ENCODE data around the gene KDM4B. TPM values are rescaled to one million over a fixed set of nuclear protein-coding genes. Genes with fewer than 3 reads are reported as not detected.
"Not testable (repeated sequence)": the region's sequence is repeated elsewhere in the genome, so short reads cannot be mapped to it uniquely, and the experiment has no call there.

KDM4B gene
- total RNA-seq, 2 experiments from 2014 or later: 46.3 to 46.6 TPM

GRCh38 chr19:5189318-5189607, 220.3 kb downstream of the KDM4B start:
- no peak for DNase-seq
- peaks cover 8% of the 10 kb centered on the region for H3K27me3 Mint-ChIP-seq
- CTCF ChIA-PET: no interaction called here
- POLR2A ChIA-PET: interaction anchor here (0.6 kb wide), 1 partner anchor 150 kb away, joined by 3 read pairs; no protein-coding TSS in a partner anchor
- H3K9me3 Mint-ChIP-seq: no peaks in the 10 kb centered on the region
- ATAC-seq: no peak
- no peak overlapping the region for H3K4me3 Mint-ChIP-seq
- TF ChIP-seq, protein P1, sequence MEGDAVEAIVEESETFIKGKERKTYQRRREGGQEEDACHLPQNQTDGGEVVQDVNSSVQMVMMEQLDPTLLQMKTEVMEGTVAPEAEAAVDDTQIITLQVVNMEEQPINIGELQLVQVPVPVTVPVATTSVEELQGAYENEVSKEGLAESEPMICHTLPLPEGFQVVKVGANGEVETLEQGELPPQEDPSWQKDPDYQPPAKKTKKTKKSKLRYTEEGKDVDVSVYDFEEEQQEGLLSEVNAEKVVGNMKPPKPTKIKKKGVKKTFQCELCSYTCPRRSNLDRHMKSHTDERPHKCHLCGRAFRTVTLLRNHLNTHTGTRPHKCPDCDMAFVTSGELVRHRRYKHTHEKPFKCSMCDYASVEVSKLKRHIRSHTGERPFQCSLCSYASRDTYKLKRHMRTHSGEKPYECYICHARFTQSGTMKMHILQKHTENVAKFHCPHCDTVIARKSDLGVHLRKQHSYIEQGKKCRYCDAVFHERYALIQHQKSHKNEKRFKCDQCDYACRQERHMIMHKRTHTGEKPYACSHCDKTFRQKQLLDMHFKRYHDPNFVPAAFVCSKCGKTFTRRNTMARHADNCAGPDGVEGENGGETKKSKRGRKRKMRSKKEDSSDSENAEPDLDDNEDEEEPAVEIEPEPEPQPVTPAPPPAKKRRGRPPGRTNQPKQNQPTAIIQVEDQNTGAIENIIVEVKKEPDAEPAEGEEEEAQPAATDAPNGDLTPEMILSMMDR (IDR thresholded peaks at IDR 0.05): no peak
- H3K4me1 Mint-ChIP-seq (ENCODE audit: low read depth): no peaks in the 10 kb centered on the region
- no peaks in the 10 kb centered on the region for H3K36me3 Mint-ChIP-seq (ENCODE audit: low read depth)
- no peak overlapping the region for H3K27ac Mint-ChIP-seq
- intact Hi-C loops (cut with micrococcal nuclease): no loop called here

DNA sequence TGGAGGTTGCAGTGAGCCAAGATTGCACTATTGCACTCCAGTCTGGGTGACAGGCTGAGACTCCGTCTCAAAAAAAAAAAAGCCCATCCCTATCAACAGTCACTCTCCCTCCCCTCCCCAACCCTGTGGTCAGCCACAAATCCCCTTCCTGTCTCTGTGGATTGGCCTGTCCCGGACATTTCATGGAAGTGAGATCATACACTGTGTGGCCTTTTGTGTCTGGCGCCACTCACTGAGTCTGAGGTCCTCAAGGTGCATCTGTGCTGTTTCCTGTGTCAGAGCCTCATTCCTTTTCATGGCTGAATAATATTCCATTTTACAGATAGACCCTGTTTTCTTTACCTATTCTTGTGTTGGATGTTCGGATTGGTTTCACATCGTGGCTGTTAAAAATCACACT, 222.2 kb downstream of the KDM4B start:
- H3K36me3 Mint-ChIP-seq (ENCODE audit: low read depth): no peaks in the 10 kb centered on the region
- ChIA-PET CTCF (no interaction called here), POLR2A (no interaction called here)
- intact Hi-C loops (cut with micrococcal nuclease): no loop called here
- no peak overlapping the region for H3K27ac Mint-ChIP-seq
- no peak for DNase-seq
- ATAC-seq: no peak
- TF ChIP-seq, protein P1 (IDR thresholded peaks at IDR 0.05): no peak
- no peak overlapping the region for H3K4me3 Mint-ChIP-seq
- H3K9me3 Mint-ChIP-seq: no peaks in the 10 kb centered on the region
- H3K27me3 Mint-ChIP-seq: peaks cover 8% of the 10 kb centered on the region
- H3K4me1 Mint-ChIP-seq (ENCODE audit: low read depth): no peaks in the 10 kb centered on the region

- no peaks in the 10 kb centered on the region for H3K9me3 Mint-ChIP-seq
- no peaks in the 10 kb centered on the region for H3K4me1 Mint-ChIP-seq (ENCODE audit: low read depth)
- H3K4me3 Mint-ChIP-seq: no peak overlapping the region
- H3K36me3 Mint-ChIP-seq (ENCODE audit: low read depth): no peaks in the 10 kb centered on the region
- CTCF ChIA-PET: no interaction called here
- TF ChIP-seq, protein P1 (IDR thresholded peaks at IDR 0.05): no peak
- no peak for DNase-seq
- H3K27me3 Mint-ChIP-seq: peaks cover 7% of the 10 kb centered on the region
- no peak for ATAC-seq
- POLR2A ChIA-PET: no interaction called here
- intact Hi-C loops (cut with micrococcal nuclease): no loop called here
- H3K27ac Mint-ChIP-seq: no peak overlapping the region
Observed at GRCh38 chr19:5192568-5192967, 223.7 kb downstream of the KDM4B start.

GRCh38 chr19:5193192-5193591, 224.3 kb downstream of the KDM4B start:
- intact Hi-C loops (cut with micrococcal nuclease): no loop called here
- no peak overlapping the region for H3K4me3 Mint-ChIP-seq
- no peak overlapping the region for H3K27ac Mint-ChIP-seq
- ChIA-PET CTCF (no interaction called here), POLR2A (no interaction called here)
- ATAC-seq: no peak
- TF ChIP-seq, protein P1 (IDR thresholded peaks at IDR 0.05): no peak
- DNase-seq: no peak
- no peaks in the 10 kb centered on the region for H3K9me3 Mint-ChIP-seq
- no peaks in the 10 kb centered on the region for H3K4me1 Mint-ChIP-seq (ENCODE audit: low read depth)
- no peaks in the 10 kb centered on the region for H3K36me3 Mint-ChIP-seq (ENCODE audit: low read depth)
- peaks cover 6% of the 10 kb centered on the region for H3K27me3 Mint-ChIP-seq

DNA sequence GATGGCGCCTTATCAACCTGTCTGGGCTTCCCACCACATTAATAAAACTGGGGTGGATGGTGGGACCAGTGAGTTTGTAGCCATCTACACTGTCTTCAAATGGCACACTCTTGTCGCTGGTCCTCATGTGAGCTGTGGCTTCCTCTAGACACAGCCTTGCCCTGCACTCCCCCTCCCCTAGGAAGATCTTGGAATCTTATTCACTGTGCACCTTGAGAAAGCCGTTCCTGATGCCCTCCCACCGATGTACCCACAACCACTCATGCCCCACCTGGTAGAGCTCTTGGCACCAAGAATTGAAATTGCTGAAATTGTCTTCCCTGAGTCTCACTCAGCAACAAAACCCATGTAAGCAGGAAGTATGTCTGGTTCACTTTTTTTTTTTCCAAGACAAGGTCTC, 225.7 kb downstream of the KDM4B start:
- Mint-ChIP-seq H3K4me3 (no peak overlapping the region), H3K27ac (no peak overlapping the region), H3K4me1 (ENCODE audit: low read depth) (no peaks in the 10 kb centered on the region), H3K9me3 (no peaks in the 10 kb centered on the region), H3K27me3 (peaks cover 2% of the 10 kb centered on the region), H3K36me3 (ENCODE audit: low read depth) (no peaks in the 10 kb centered on the region)
- DNase-seq: no peak
- CTCF ChIA-PET: interaction anchor here (1.6 kb wide), 1 partner anchor 16 kb away, joined by 3 read pairs; no protein-coding TSS in a partner anchor
- POLR2A ChIA-PET: no interaction called here
- ATAC-seq: no peak
- intact Hi-C loops (cut with micrococcal nuclease): no loop called here
- TF ChIP-seq, protein P1 (IDR thresholded peaks at IDR 0.05): no peak

- H3K27ac Mint-ChIP-seq; H3K9me3 Mint-ChIP-seq; H3K4me1 Mint-ChIP-seq (ENCODE audit: low read depth); intact Hi-C loops (cut with micrococcal nuclease); H3K36me3 Mint-ChIP-seq (ENCODE audit: low read depth); DNase-seq; H3K4me3 Mint-ChIP-seq; ATAC-seq; H3K27me3 Mint-ChIP-seq: not testable (repeated sequence)
- ChIA-PET POLR2A (interaction anchor here (0.7 to 1.5 kb wide), 2 partner anchors 8 to 343 kb away, joined by 3 to 4 read pairs; no protein-coding TSS in a partner anchor), CTCF (interaction anchor here (1.6 kb wide), 1 partner anchor 17 kb away, joined by 3 read pairs; no protein-coding TSS in a partner anchor)
Observed at GRCh38 chr19:5195587-5195986, 226.7 kb downstream of the KDM4B start.
